BJ (cell line): ENCODE measurements around the gene B3GAT1. TPM values are rescaled to one million over a fixed set of nuclear protein-coding genes. Genes with fewer than 3 reads are reported as not detected.

Source experiments
- CTCF ChIA-PET: fragments of 350-600 bp; formaldehyde crosslinking; extraction: SDS; loops from one replicate; lab custom pipeline; 2021; ENCODE audit warnings: antibody characterized with exemption, inconsistent platforms; lab: Yijun Ruan, JAX
- POLR2A ChIA-PET: fragments of 300-600 bp; sonication (Branson Sonifier 250); formaldehyde crosslinking; extraction: SDS; loops from one replicate; lab custom pipeline; 2021; ENCODE audit warnings: antibody characterized with exemption; lab: Charles Lee
- DNase-seq: peaks from one replicate; pipeline ENCODE4 v3.0.0-alpha.2; 2011; ENCODE audit warnings: low read depth
- H3K27me3 ChIP-seq: 2 replicates; pipeline ENCODE4 v1.6.0; 2011; ENCODE audit warnings: low read length; ENCODE audit not compliant: control insufficient read depth, insufficient read depth
- H3K36me3 ChIP-seq: 2 replicates; pipeline ENCODE4 v1.5.1; 2011; ENCODE audit warnings: low read length; ENCODE audit not compliant: control insufficient read depth, insufficient read depth
- H3K4me3 ChIP-seq: 2 replicates; pipeline ENCODE4 v1.5.1; 2011; ENCODE audit warnings: low read depth, mild to moderate bottlenecking, control low read depth, low read length
- polyA plus RNA-seq: library from polyadenylated mRNA; depleted of rRNA; stranded (reverse); fragments of >200 nt; gene quantifications from 2 replicates; pipeline ENCODE4 v1.2.3, GENCODE V29; 2011
- TF ChIP-seq, protein P1 (sequence below): IDR thresholded peaks from 2 replicates; pipeline ENCODE4 v1.5.1; 2011; ENCODE audit warnings: low read depth, mild to moderate bottlenecking, control low read depth, inconsistent platforms, low read length, moderate library complexity; ENCODE audit not compliant: insufficient read depth

B3GAT1 gene
- polyA plus RNA-seq, 1 experiment = not detected

DNA sequence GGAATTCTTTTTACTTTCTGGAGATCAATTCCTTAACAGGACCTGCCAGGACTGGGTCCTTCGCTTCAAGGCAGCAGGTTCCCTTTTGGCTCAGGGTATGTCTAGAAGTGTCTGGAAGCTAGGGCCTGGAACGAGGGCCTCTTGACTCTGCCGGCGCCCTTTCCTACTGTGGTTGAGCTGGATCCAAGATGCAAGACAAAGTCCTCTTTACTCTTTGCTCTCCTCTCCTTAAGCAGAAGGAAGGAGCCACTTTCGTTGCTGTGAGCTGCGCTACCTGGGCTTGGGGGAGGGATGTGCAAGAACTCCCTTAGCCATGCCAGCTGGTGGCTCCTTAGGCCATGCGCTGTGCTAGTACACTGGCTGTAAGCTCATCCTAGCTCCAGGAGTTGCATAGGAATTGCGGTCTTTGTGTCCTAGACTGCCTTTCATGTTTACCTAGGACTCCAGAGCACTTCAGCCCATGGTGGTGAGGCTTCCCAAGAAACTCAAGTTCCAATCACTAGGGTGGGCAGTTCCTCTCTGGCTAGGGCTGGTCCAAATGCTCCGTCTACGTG, 62.2 kb downstream of the B3GAT1 start:
- ChIA-PET POLR2A (no interaction called here), CTCF (interaction anchor here (0.6 kb wide), 1 partner anchor 468 kb away, joined by 3 read pairs; no protein-coding TSS in a partner anchor)
- TF ChIP-seq, protein P1, sequence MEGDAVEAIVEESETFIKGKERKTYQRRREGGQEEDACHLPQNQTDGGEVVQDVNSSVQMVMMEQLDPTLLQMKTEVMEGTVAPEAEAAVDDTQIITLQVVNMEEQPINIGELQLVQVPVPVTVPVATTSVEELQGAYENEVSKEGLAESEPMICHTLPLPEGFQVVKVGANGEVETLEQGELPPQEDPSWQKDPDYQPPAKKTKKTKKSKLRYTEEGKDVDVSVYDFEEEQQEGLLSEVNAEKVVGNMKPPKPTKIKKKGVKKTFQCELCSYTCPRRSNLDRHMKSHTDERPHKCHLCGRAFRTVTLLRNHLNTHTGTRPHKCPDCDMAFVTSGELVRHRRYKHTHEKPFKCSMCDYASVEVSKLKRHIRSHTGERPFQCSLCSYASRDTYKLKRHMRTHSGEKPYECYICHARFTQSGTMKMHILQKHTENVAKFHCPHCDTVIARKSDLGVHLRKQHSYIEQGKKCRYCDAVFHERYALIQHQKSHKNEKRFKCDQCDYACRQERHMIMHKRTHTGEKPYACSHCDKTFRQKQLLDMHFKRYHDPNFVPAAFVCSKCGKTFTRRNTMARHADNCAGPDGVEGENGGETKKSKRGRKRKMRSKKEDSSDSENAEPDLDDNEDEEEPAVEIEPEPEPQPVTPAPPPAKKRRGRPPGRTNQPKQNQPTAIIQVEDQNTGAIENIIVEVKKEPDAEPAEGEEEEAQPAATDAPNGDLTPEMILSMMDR = no peak

DNA sequence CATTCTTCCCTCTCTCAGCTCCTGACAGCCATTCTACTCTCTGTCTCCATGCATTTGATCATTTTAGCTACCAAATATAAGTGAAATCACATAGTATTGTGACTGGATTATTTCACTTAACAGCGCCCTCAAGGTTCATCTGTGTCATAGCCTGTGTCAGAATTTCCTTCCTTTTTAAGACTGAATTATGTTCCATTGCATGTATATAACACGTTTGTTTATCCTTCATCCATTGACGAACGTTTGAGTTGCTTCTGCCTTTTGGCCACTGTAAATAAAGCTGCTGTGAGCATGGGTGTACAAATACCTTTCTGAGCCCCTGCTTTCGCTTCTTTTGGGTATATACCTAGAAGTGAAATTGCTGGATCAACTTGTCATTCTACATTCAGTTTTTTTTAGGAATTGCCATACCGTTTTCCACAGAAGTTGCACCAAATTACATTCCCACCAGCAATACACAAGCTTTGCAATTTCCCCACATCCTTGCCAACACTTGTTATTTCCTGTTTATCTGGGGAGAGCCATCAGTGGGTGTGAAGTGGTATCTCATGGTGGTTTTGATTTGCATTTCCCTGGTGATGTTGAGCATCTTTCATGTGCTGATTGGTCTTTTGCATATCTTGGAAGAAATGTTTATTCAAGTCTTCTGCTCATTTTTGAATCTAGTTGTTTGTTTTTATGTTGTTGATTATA, 62.8 kb downstream of the B3GAT1 start:
- Histone ChIP-seq H3K36me3 (no peaks in the 10 kb centered on the region), H3K4me3 (no peak overlapping the region), H3K27me3 (no peaks in the 10 kb centered on the region)
- TF ChIP-seq, protein P1 = no peak
- ChIA-PET CTCF (no interaction called here), POLR2A (no interaction called here)
- no peak for DNase-seq

More for the DNA sequence above, 62.2 kb downstream of the B3GAT1 start:
- no peaks in the 10 kb centered on the region for H3K27me3 ChIP-seq
- H3K36me3 ChIP-seq = no peaks in the 10 kb centered on the region
- DNase-seq = no peak
- H3K4me3 ChIP-seq = no peak overlapping the region

DNA sequence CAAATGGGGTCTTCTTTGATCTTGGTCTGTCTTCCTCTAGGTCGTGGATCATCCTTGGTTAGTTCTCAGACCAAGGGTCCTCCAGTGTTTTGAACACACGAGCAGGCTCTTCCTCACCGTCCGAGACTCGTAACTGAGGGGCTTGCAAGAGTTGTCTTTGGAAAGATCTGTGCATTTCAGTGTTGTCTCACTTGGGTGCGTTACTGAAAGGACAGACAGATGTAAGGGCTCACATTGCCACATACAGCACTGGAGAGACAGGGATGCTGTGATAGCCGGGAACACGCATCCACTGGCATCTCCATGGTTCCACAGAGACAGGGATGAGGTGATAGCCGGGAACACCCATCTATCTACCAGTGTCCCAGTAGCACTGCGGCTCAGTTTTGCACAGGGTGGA, 64.6 kb downstream of the B3GAT1 start:
- no peak overlapping the region for H3K4me3 ChIP-seq
- no peak for DNase-seq
- ChIA-PET POLR2A (no interaction called here), CTCF (no interaction called here)
- no peaks in the 10 kb centered on the region for H3K27me3 ChIP-seq
- TF ChIP-seq, protein P1 = no peak
- H3K36me3 ChIP-seq = no peaks in the 10 kb centered on the region

DNA sequence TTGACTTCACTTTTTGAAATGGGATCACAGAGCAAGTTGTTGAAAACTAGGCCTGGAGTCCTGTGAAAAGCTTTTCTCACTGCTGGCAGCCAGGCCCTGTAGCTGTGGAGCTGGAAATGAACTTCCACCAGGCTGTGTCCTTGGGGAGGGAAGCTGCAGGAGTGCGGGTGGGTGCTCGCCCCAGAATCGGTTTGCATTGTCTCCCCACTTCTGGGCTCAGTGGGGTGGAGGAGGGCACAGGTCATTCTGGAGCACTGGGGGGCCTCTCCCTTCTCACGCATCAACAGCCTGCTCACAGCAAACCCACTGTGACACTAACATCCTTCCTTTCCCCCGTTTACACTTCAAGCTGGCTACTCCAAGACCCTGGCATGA, 65.1 kb downstream of the B3GAT1 start:
- ChIA-PET POLR2A (no interaction called here), CTCF (no interaction called here)
- no peaks in the 10 kb centered on the region for H3K36me3 ChIP-seq
- DNase-seq = no peak
- TF ChIP-seq, protein P1 = no peak
- H3K4me3 ChIP-seq = no peak overlapping the region
- H3K27me3 ChIP-seq = no peaks in the 10 kb centered on the region

DNA sequence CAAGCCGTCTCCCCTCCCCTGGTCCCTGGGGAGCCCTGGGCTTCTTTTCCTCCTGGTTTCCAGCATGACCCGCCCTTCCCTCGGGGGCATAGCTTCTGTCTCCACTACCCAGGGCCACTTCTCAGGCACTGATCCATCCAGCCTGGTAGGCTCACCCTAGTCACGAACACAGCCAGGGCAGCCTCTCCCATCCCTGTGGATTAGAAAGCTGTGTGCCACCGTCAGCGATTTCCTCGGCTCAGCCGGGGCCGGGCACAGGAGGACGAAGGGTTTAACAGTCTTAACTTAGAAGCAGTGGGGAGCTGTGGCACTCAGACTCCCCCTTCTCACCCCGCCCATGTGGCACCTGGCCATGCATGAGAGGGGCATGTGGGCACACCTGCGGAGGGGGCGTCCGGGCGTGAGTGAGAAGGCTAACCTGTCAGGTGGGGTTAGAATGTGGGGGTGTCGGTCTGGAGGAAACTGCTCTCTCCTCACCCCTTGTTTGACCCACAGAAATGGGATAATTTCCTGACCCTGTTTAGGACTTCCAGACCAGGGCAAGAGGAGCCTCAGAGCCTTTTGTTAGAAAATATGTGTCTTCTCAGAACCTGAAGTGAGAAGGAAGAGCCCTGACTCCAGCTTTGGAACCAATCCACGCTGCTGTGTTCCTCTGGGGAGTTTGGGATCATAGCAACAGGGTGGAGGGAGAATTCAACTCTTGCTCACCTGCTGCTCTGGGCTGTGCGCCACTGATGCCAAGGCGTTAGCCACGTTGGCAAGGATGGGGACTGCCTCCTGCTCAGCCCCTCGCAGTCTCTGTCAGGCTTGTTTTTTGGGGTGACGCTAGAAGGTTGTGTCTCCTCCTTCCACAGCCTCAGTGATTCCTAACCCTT, 65.7 kb downstream of the B3GAT1 start:
- H3K4me3 ChIP-seq = no peak overlapping the region
- ChIA-PET POLR2A (no interaction called here), CTCF (no interaction called here)
- no peaks in the 10 kb centered on the region for H3K27me3 ChIP-seq
- no peaks in the 10 kb centered on the region for H3K36me3 ChIP-seq
- no peak for DNase-seq
- TF ChIP-seq, protein P1 = no peak
